ENCODE results near the gene PRIMA1. TPM values are rescaled to one million over a fixed set of nuclear protein-coding genes. Genes with fewer than 3 reads are reported as not detected.

The PRIMA1 gene
- total and polyA plus RNA-seq, 3 donors from 2014 or later: 2.1 to 7.3 (median 3.4) TPM

DNA sequence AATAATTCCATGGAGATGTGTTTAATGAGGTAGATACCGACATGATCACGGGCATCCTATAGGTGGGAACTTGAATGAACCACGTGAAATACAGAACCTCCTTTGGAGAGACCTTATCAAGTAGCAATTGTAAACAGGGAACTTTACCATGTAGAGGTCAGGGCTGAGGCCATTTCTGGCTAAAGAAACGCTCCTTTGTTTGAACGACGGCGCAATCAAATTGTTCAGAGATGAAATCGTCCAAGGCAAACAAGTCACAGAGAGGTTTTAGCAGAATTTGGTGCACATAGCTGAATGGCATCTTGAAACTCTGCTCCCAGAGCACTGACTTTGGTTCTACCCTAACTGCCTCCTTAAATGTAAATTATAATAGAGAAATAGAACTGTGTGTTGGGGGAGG, 9.8 kb downstream of the PRIMA1 start:
- 69 to 83% methylated on average over 8 of the region's 8 CpGs for WGBS, 2 donors
- DNase-seq: no peak
- Histone ChIP-seq H3K9me3 (no peaks in the 10 kb centered on the region), H3K4me3 (no peak overlapping the region), H3K27me3 (no peaks in the 10 kb centered on the region), H3K27ac (no peak overlapping the region), H3K4me1 (no peaks in the 10 kb centered on the region), H3K36me3 (ENCODE audit: low read depth, missing control alignments) (no peaks in the 10 kb centered on the region)
- intact Hi-C loops (cut with DNase I; ENCODE audit: low total_unique reads): no loop called here
- TF ChIP-seq, protein P1, sequence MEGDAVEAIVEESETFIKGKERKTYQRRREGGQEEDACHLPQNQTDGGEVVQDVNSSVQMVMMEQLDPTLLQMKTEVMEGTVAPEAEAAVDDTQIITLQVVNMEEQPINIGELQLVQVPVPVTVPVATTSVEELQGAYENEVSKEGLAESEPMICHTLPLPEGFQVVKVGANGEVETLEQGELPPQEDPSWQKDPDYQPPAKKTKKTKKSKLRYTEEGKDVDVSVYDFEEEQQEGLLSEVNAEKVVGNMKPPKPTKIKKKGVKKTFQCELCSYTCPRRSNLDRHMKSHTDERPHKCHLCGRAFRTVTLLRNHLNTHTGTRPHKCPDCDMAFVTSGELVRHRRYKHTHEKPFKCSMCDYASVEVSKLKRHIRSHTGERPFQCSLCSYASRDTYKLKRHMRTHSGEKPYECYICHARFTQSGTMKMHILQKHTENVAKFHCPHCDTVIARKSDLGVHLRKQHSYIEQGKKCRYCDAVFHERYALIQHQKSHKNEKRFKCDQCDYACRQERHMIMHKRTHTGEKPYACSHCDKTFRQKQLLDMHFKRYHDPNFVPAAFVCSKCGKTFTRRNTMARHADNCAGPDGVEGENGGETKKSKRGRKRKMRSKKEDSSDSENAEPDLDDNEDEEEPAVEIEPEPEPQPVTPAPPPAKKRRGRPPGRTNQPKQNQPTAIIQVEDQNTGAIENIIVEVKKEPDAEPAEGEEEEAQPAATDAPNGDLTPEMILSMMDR (IDR thresholded peaks at IDR 0.05): no peak
- no peak for TF ChIP-seq POLR2A (IDR thresholded peaks at IDR 0.05)

DNA sequence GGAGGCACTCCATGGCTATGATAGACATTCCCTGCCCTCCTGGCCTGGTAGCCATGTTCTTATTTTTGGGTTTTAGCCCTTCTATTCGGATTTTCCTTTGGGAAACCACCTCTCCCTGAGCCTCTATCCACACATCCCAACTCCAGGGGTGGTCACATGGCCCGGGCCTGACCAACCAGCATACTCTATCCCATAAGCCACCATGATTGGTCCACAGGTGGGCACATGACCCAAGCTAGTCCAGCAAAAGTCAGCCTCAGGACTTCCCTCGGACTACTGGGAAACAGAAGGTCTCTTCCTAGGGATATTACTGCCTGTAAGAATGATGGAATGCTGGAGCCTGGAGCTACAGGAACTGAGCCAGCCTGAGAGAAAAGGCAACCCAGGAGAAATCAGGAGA, 12.5 kb downstream of the PRIMA1 start:
- no peak for TF ChIP-seq POLR2A (IDR thresholded peaks at IDR 0.05)
- TF ChIP-seq, protein P1 (IDR thresholded peaks at IDR 0.05): no peak
- no peaks in the 10 kb centered on the region for H3K4me1 ChIP-seq
- intact Hi-C loops (cut with DNase I; ENCODE audit: low total_unique reads): no loop called here
- no peak overlapping the region for H3K27ac ChIP-seq
- H3K36me3 ChIP-seq (ENCODE audit: low read depth, missing control alignments): no peaks in the 10 kb centered on the region
- H3K9me3 ChIP-seq: no peaks in the 10 kb centered on the region
- peak; percentile 60 for DNase-seq
- H3K27me3 ChIP-seq: no peaks in the 10 kb centered on the region
- no peak overlapping the region for H3K4me3 ChIP-seq
- WGBS, 2 donors: 83 to 86% methylated on average over 3 of the region's 3 CpGs

DNA sequence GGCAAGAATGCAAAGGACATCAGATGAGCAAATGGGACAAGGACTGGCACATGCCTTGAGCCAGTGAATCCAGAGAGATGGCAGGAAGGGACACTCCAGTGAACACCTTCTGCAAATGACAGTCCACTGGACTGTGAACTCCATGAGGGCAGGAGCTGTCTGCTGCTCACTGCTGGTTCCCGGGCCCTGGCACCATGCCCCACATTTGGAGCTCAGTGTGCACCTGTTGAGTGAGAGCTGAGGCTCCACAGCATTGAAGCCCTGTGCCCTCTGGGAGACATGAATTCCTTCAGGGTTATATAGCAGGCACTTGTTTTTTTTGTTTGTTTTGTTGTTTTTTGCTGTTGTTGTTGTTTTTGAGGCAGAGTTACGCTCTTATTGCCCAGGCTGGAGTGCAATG, 13.1 kb downstream of the PRIMA1 start:
- Histone ChIP-seq H3K4me3 (no peak overlapping the region), H3K27ac (no peak overlapping the region), H3K36me3 (ENCODE audit: low read depth, missing control alignments) (no peaks in the 10 kb centered on the region), H3K9me3 (no peaks in the 10 kb centered on the region), H3K4me1 (no peaks in the 10 kb centered on the region), H3K27me3 (no peaks in the 10 kb centered on the region)
- 71 to 92% methylated on average over 2 of the region's 2 CpGs for WGBS, 2 donors
- intact Hi-C loops (cut with DNase I; ENCODE audit: low total_unique reads): no loop called here
- TF ChIP-seq, protein P1 (IDR thresholded peaks at IDR 0.05): no peak
- TF ChIP-seq POLR2A (IDR thresholded peaks at IDR 0.05): no peak
- DNase-seq: no peak

DNA sequence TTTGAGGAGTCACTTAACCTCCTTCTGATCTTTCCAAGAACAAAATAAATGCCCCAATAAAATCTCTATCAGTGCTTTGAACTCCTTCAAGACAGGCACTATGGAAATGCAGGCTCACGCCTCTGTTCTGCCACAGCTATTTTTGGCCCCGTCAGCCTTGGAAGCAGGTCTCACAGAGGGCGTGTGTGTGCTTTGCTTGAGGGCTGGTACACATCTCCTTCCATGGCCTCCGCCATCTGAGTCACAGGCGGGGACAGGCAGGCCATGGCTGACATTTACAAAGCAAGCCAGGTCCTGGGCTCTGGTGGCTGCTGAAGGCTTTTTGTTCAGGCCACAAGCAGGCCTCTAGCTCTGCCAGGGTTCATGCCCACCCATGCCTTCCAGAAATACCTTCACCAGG, 16.0 kb downstream of the PRIMA1 start:
- TF ChIP-seq, protein P1 (IDR thresholded peaks at IDR 0.05): no peak
- TF ChIP-seq POLR2A (IDR thresholded peaks at IDR 0.05): no peak
- H3K4me3 ChIP-seq: no peak overlapping the region
- WGBS, 2 donors: 88 to 89% methylated on average over 3 to 5 of the region's 5 CpGs
- DNase-seq: no peak
- H3K27me3 ChIP-seq: no peaks in the 10 kb centered on the region
- H3K27ac ChIP-seq: no peak overlapping the region
- no peaks in the 10 kb centered on the region for H3K9me3 ChIP-seq
- no peaks in the 10 kb centered on the region for H3K4me1 ChIP-seq
- H3K36me3 ChIP-seq (ENCODE audit: low read depth, missing control alignments): no peaks in the 10 kb centered on the region
- intact Hi-C loops (cut with DNase I; ENCODE audit: low total_unique reads): no loop called here

DNA sequence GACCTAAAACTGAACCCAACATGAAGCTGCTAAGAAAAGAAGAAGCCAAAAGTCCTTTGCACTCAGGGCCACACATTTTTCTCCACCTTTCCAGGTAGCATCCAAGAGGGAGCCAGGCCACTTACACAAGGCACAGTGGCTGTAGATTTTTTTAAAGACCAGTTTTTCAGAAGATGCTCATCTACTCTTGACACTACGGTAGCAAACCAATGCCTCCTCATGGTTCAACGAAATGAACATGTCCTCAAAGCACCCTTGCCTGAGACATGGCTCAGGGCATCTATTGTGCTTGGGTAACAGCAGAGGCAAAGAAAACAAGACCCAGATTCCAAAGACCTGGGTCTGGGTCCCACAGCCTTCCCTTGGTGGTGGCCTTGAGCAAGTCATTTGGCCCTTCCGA, 22.3 kb downstream of the PRIMA1 start:
- 45 to 53% methylated on average over 3 of the region's 3 CpGs for WGBS, 2 donors
- no peak for DNase-seq
- Histone ChIP-seq H3K4me3 (no peak overlapping the region), H3K9me3 (no peaks in the 10 kb centered on the region), H3K27me3 (no peaks in the 10 kb centered on the region), H3K36me3 (ENCODE audit: low read depth, missing control alignments) (no peaks in the 10 kb centered on the region), H3K4me1 (no peaks in the 10 kb centered on the region), H3K27ac (no peak overlapping the region)
- intact Hi-C loops (cut with DNase I; ENCODE audit: low total_unique reads): no loop called here
- TF ChIP-seq, protein P1 (IDR thresholded peaks at IDR 0.05): no peak
- no peak for TF ChIP-seq POLR2A (IDR thresholded peaks at IDR 0.05)

Measured in testis (tissue), 3 donors.